Measurements from ENCODE around the gene DOCK8.

The DOCK8 gene

GRCh38 chr9:257957-258356, 43.3 kb downstream of the DOCK8 start:
- Histone ChIP-seq H3K9ac (ENCODE audit: low read length) (no peak overlapping the region), H3K4me1 (ENCODE audit: insufficient read depth, low read length, severe bottlenecking) (no peaks in the 10 kb centered on the region), H2AFZ (ENCODE audit: low read length) (no peak overlapping the region), H3K36me3 (ENCODE audit: insufficient read depth, low read length) (no peaks in the 10 kb centered on the region), H3F3A (ENCODE audit: insufficient read depth, low read length) (no peaks in the 10 kb centered on the region), H3K27ac (ENCODE audit: low read depth, low read length, poor library complexity, severe bottlenecking) (no peak overlapping the region), H3K27me3 (ENCODE audit: insufficient read depth, low read length) (no peaks in the 10 kb centered on the region), H3K79me2 (ENCODE audit: insufficient read depth, low read length) (no peaks in the 10 kb centered on the region), H3K9me2 (ENCODE audit: low read depth, low read length) (no peaks in the 10 kb centered on the region), H4K20me1 (ENCODE audit: insufficient read depth, low read length) (no peaks in the 10 kb centered on the region), H3K9me3 (ENCODE audit: low read length) (no peaks in the 10 kb centered on the region), H3K4me3 (ENCODE audit: low read depth, low read length, poor library complexity, severe bottlenecking) (no peak overlapping the region), H3K4me2 (ENCODE audit: low read length) (no peak overlapping the region)
- TF ChIP-seq, protein P1, sequence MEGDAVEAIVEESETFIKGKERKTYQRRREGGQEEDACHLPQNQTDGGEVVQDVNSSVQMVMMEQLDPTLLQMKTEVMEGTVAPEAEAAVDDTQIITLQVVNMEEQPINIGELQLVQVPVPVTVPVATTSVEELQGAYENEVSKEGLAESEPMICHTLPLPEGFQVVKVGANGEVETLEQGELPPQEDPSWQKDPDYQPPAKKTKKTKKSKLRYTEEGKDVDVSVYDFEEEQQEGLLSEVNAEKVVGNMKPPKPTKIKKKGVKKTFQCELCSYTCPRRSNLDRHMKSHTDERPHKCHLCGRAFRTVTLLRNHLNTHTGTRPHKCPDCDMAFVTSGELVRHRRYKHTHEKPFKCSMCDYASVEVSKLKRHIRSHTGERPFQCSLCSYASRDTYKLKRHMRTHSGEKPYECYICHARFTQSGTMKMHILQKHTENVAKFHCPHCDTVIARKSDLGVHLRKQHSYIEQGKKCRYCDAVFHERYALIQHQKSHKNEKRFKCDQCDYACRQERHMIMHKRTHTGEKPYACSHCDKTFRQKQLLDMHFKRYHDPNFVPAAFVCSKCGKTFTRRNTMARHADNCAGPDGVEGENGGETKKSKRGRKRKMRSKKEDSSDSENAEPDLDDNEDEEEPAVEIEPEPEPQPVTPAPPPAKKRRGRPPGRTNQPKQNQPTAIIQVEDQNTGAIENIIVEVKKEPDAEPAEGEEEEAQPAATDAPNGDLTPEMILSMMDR (IDR thresholded peaks at IDR 0.05; ENCODE audit: low read length), result no peak
- no peak for TF ChIP-seq EZH2 (IDR thresholded peaks at IDR 0.05; ENCODE audit: borderline replicate concordance, low read length)

- no peaks in the 10 kb centered on the region for H3K9me2 ChIP-seq (ENCODE audit: low read depth, low read length)
- H3K4me3 ChIP-seq (ENCODE audit: low read depth, low read length, poor library complexity, severe bottlenecking), result no peak overlapping the region
- no peak overlapping the region for H2AFZ ChIP-seq (ENCODE audit: low read length)
- no peaks in the 10 kb centered on the region for H3K27me3 ChIP-seq (ENCODE audit: insufficient read depth, low read length)
- H3K79me2 ChIP-seq (ENCODE audit: insufficient read depth, low read length), result no peaks in the 10 kb centered on the region
- no peak overlapping the region for H3K27ac ChIP-seq (ENCODE audit: low read depth, low read length, poor library complexity, severe bottlenecking)
- no peaks in the 10 kb centered on the region for H3K4me1 ChIP-seq (ENCODE audit: insufficient read depth, low read length, severe bottlenecking)
- H3F3A ChIP-seq (ENCODE audit: insufficient read depth, low read length), result no peaks in the 10 kb centered on the region
- no peak overlapping the region for H3K4me2 ChIP-seq (ENCODE audit: low read length)
- TF ChIP-seq, protein P1 (IDR thresholded peaks at IDR 0.05; ENCODE audit: low read length), result no peak
- no peak for TF ChIP-seq EZH2 (IDR thresholded peaks at IDR 0.05; ENCODE audit: borderline replicate concordance, low read length)
- no peaks in the 10 kb centered on the region for H3K9me3 ChIP-seq (ENCODE audit: low read length)
- H3K36me3 ChIP-seq (ENCODE audit: insufficient read depth, low read length), result no peaks in the 10 kb centered on the region
- H3K9ac ChIP-seq (ENCODE audit: low read length), result no peak overlapping the region
- H4K20me1 ChIP-seq (ENCODE audit: insufficient read depth, low read length), result no peaks in the 10 kb centered on the region
These were observed 45.0 kb downstream of the DOCK8 start for GRCh38 chr9:259405-260404.

DNA sequence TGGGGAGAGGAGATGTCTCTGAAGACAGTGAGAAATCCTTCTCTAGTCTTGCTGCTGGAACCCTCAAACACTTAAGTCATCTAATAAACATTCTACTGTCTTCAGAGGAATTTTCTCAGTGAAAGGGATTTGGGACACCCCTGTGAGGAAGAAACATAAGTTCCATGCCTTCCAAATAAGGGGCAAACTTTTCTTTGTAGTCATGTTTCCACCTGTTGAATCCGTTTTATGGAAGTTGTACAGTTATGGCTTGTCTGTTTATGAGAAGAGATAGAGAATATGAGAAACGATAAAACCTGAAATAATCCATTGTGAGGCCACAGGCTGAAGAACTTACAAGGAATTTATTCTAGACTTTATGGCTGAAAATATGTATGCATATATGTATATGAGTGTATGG, 49.6 kb downstream of the DOCK8 start:
- no peak for TF ChIP-seq EZH2 (IDR thresholded peaks at IDR 0.05; ENCODE audit: borderline replicate concordance, low read length)
- TF ChIP-seq, protein P1 (IDR thresholded peaks at IDR 0.05; ENCODE audit: low read length), result no peak
- H3K79me2 ChIP-seq (ENCODE audit: insufficient read depth, low read length), result no peaks in the 10 kb centered on the region
- H3K4me1 ChIP-seq (ENCODE audit: insufficient read depth, low read length, severe bottlenecking), result no peaks in the 10 kb centered on the region
- H3K9ac ChIP-seq (ENCODE audit: low read length), result no peak overlapping the region
- no peaks in the 10 kb centered on the region for H3K27me3 ChIP-seq (ENCODE audit: insufficient read depth, low read length)
- H3K27ac ChIP-seq (ENCODE audit: low read depth, low read length, poor library complexity, severe bottlenecking), result no peak overlapping the region
- H2AFZ ChIP-seq (ENCODE audit: low read length), result no peak overlapping the region
- H3K4me3 ChIP-seq (ENCODE audit: low read depth, low read length, poor library complexity, severe bottlenecking), result no peak overlapping the region
- no peaks in the 10 kb centered on the region for H3F3A ChIP-seq (ENCODE audit: insufficient read depth, low read length)
- H3K9me3 ChIP-seq (ENCODE audit: low read length), result no peaks in the 10 kb centered on the region
- H3K36me3 ChIP-seq (ENCODE audit: insufficient read depth, low read length), result no peaks in the 10 kb centered on the region
- no peaks in the 10 kb centered on the region for H3K9me2 ChIP-seq (ENCODE audit: low read depth, low read length)
- no peak overlapping the region for H3K4me2 ChIP-seq (ENCODE audit: low read length)
- H4K20me1 ChIP-seq (ENCODE audit: insufficient read depth, low read length), result no peaks in the 10 kb centered on the region

All from OCI-LY1 (cell line).